Fibroblast of lung (primary cell): Measurements from ENCODE around the gene AGAP2.

Experiments used
- EZH2 ChIP-seq: IDR thresholded peaks from 2 replicates; pipeline ENCODE4 v1.5.1; 2012; ENCODE audit warnings: low read length, control low read depth, mild to moderate bottlenecking; ENCODE audit errors: missing control alignments
- TF ChIP-seq, protein P1 (sequence below), 2 donors: IDR thresholded peaks in 1 of 2; conservative IDR thresholded peaks in 1 of 2; 1 replicate in 1 of 2; 2 replicates in 1 of 2; pipeline ENCODE4 v1.5.1; 2011 to 2012; ENCODE audit warnings: low read length in 2 of 2, control low read depth in 1 of 2, inconsistent platforms in 1 of 2, low read depth in 1 of 2, mild to moderate bottlenecking in 1 of 2

DNA sequence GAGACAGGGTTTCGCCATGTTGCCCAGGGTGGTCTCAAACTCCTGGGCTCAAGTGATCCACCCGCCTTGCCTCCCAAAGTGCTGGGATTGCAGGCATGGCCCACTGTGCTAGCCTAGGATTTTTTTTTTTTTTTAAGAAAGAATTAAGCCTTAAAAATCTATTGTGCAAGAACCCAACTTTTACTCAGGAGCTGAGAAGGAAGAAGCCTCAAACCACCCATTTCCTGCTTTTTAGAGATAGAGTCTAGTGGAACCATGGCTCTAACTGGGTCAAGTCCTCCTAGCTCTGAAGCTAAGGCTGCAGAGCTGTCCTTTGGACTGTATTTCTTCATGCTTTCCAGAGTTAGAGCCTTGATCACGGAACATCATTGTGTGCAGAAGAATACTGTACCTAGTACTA lies 42.7 kb upstream of the AGAP2 start:
- TF ChIP-seq, protein P1, sequence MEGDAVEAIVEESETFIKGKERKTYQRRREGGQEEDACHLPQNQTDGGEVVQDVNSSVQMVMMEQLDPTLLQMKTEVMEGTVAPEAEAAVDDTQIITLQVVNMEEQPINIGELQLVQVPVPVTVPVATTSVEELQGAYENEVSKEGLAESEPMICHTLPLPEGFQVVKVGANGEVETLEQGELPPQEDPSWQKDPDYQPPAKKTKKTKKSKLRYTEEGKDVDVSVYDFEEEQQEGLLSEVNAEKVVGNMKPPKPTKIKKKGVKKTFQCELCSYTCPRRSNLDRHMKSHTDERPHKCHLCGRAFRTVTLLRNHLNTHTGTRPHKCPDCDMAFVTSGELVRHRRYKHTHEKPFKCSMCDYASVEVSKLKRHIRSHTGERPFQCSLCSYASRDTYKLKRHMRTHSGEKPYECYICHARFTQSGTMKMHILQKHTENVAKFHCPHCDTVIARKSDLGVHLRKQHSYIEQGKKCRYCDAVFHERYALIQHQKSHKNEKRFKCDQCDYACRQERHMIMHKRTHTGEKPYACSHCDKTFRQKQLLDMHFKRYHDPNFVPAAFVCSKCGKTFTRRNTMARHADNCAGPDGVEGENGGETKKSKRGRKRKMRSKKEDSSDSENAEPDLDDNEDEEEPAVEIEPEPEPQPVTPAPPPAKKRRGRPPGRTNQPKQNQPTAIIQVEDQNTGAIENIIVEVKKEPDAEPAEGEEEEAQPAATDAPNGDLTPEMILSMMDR (conservative IDR thresholded peaks at IDR 0.05 in 1 of 2, IDR thresholded peaks at IDR 0.05 in 1 of 2; ENCODE audit: low read depth in 1 of 2, low read length in 2 of 2), result no peak
- no peak for TF ChIP-seq EZH2
